ENCODE data around the gene ARHGAP22.

Gene ARHGAP22

DNA sequence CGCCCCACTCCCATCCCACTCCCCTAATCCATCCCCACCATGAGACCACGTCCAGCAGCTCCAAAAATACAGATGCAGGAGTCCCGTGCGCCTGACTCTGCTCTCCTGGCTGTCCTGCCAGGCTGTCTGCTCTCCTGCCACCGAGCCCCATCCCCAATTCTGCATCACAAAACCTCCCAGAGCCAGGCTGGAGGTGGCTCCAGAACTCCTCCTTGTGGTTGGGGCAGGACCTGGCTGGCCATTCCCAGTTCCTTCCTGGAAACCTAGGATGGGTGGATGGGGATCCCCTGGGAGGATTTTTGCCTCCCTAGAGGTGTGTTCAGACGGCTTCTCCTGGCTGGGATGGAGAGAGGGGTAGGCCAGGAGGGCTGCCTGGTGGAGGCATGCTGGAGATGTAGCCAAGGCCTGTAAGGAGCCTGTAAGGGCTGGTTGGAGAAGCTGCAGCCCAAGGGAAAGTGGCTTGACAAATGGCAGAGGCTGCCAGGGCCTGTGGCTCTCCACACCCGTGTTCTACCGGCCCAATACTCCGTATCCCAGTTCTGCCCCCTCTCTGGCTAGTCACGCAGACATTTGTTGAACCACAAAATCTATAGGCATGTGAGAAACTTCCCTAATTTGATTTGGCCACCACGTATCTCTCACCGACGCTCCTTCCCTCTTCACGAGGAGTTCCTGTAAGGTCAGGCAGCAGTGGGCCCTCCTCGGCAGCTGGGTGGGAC is 99.3 kb downstream of the ARHGAP22 start:
- DNase-seq (ENCODE audit: extremely low read depth, low read depth), result no peak
- no peak overlapping the region for H3K4me3 ChIP-seq (replicated peaks; ENCODE audit: low read depth, low read length)
- TF ChIP-seq, protein P1, sequence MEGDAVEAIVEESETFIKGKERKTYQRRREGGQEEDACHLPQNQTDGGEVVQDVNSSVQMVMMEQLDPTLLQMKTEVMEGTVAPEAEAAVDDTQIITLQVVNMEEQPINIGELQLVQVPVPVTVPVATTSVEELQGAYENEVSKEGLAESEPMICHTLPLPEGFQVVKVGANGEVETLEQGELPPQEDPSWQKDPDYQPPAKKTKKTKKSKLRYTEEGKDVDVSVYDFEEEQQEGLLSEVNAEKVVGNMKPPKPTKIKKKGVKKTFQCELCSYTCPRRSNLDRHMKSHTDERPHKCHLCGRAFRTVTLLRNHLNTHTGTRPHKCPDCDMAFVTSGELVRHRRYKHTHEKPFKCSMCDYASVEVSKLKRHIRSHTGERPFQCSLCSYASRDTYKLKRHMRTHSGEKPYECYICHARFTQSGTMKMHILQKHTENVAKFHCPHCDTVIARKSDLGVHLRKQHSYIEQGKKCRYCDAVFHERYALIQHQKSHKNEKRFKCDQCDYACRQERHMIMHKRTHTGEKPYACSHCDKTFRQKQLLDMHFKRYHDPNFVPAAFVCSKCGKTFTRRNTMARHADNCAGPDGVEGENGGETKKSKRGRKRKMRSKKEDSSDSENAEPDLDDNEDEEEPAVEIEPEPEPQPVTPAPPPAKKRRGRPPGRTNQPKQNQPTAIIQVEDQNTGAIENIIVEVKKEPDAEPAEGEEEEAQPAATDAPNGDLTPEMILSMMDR (IDR thresholded peaks at IDR 0.05; ENCODE audit: low read depth, low read length, missing control alignments), result peak; percentile 19

DNA sequence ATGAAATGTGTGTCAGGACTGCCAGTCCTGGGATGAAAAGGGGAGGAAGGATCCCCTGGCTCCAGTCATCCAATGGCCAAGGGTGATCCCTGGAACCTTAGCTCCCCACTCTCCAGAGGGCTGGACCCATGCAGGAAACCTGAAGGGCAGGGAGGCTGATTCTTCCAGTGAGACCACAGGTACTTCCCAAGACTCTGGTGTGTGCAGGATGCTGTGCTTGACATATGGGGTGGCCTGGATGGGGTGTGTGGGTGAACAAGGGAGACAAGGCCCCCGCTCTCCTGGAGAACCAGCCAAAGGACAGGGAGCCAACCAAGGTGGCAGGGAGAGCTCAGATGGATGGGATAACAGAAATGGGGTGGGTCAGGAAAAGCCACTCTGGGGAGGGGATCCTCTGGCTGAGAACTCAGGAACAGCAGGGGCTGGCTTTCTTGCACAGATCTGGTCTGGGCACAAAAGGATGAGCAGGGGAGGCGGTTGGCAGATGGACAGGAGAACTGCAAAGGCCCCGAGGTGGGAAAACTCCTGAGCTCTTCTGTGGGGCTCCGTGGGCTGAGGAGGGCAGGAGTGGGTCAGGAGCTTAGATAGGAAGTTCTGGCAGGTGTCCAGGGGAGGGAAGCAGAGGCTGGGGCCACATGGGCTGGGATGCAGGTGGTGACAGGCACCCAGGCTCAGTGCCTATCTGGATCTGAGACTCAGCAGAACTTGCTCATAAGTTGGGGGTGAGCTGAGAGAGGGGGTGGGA is 100.6 kb downstream of the ARHGAP22 start:
- TF ChIP-seq, protein P1 (IDR thresholded peaks at IDR 0.05; ENCODE audit: low read depth, low read length, missing control alignments), result no peak
- no peak overlapping the region for H3K4me3 ChIP-seq (replicated peaks; ENCODE audit: low read depth, low read length)
- no peak for DNase-seq (ENCODE audit: extremely low read depth, low read depth)

DNA sequence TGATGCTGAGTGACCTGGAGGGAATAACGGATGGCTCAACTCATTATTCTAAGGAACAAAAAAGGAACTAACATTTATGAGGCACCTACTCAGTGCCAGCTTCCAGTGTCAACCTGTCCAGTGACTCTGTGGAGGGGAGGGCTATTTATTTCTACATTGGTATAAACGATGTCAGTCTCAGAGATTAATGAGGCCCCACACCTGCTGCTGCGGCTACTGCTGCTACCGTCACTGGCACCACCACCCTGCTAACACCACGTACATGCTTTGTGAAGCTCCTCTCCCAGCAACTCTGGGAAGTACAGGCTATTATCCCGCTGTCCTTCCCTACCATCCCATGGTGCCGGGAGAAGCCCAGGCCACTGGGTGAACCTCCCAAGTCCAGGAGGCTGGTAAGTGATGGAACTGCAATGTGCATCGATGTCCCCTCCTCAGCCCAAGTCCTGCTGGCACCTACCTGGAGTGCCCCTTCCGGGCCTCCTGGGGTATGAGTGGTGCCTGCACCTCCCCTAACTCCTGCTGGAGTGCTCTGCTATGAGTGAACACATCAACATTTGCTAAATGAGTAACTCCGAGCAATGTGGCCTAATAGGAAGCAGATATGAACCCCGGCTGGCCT is 101.5 kb downstream of the ARHGAP22 start:
- no peak for DNase-seq (ENCODE audit: extremely low read depth, low read depth)
- TF ChIP-seq, protein P1 (IDR thresholded peaks at IDR 0.05; ENCODE audit: low read depth, low read length, missing control alignments), result no peak
- no peak overlapping the region for H3K4me3 ChIP-seq (replicated peaks; ENCODE audit: low read depth, low read length)

DNA sequence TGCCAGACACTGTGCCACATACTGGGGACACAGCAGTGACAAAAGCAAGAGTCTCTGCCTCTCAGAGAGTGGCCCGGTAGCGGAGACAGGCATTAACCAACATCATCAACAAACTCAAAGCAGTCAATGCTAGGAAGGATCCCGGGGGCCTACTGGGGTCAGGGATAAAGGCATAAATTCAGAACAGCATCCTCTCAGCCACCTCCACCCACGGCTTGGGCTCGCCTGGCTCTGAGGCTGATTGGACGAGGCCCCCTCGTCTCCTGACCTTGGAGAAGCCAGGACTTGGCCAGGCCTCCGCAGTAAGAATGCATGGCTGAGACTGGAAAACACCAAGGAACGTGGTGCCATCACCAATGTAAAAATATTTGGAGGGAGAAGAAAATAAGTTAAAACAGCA is 102.1 kb downstream of the ARHGAP22 start:
- TF ChIP-seq, protein P1 (IDR thresholded peaks at IDR 0.05; ENCODE audit: low read depth, low read length, missing control alignments), result no peak

DNA sequence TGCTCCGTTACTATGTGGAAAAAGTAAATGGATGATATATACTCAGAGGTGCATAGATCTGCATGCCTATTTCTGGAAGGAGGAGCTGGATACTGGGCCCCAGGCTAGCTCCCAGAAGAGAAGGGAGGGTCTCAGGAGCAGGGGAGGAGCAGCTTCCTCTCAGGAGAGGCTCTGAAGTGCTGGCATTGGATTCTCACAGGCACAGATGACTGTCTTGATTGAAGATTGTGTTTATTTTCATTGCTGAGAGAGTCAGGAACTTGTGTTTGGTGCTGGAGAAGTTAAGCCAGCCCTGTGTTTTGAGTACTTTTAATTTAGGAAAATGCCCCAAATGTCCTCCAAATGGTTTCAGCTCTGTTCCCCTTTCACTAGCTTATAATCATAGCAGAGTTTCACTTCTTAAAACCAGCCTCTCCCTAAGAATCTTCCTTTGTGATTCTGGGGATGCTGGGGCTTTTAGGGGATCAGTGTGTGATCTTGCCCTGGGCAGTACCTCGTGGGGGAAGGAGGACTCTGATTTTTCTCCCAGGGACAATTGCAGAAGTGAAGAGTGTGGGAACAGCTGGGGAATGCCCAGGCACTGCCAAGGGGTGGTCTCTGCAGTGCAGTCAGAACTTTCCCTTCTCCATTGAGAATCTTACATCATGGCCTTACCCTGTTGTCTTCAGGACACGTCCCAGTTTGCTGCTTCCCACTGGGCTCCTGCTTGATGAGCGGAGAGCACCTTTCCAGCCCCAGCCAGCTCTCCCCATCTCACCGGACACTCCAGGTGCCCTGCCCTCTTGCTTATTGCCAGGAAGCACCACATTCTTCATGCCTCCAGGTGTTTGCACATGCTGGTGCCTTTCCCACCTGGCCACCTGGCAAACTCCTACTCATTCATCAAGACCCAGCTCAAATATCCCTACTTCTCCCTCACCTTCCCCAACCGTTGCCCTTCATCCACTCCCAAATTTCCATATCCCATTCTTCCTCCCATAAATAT is 102.8 kb downstream of the ARHGAP22 start:
- TF ChIP-seq, protein P1 (IDR thresholded peaks at IDR 0.05; ENCODE audit: low read depth, low read length, missing control alignments), result no peak
- no peak for DNase-seq (ENCODE audit: extremely low read depth, low read depth)

More for the DNA sequence above, 102.1 kb downstream of the ARHGAP22 start:
- DNase-seq (ENCODE audit: extremely low read depth, low read depth), result no peak
- H3K4me3 ChIP-seq (replicated peaks; ENCODE audit: low read depth, low read length), result no peak overlapping the region

DNA sequence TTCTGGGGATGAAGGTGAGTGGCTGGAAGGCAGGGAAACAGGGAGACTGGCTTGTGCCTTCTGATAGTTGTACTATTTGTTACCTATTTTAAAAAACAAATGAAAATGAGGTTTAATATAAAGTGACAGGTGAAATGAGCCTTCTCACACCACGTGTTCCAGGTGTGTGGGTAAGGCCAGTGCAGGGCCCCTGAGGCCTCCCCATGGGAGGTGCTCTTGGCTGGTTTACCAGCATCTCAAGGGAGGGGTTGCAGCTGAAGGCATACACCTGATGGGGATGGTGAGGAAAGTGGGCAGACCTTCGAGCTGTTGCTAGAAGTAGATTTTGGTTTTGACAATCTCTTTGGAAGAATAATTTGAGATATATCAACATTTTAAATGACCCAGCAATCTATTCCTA is 103.6 kb downstream of the ARHGAP22 start:
- H3K4me3 ChIP-seq (replicated peaks; ENCODE audit: low read depth, low read length), result no peak overlapping the region
- DNase-seq (ENCODE audit: extremely low read depth, low read depth), result no peak
- TF ChIP-seq, protein P1 (IDR thresholded peaks at IDR 0.05; ENCODE audit: low read depth, low read length, missing control alignments), result no peak

More for the DNA sequence above, 102.8 kb downstream of the ARHGAP22 start:
- no peak overlapping the region for H3K4me3 ChIP-seq (replicated peaks; ENCODE audit: low read depth, low read length)

Measured in HFF-Myc (cell line).